Breast epithelium (tissue), 4 donors: ENCODE data around the gene CHTF18. TPM values are rescaled to one million over a fixed set of nuclear protein-coding genes. Genes with fewer than 3 reads are reported as not detected.

ENCODE experiments used
- DNase-seq, 2 donors: peaks; one replicate each; pipeline ENCODE4 v3.0.0-alpha.2; 2019; ENCODE audit warnings: low spot score in 2 of 2
- H3K27ac ChIP-seq, 2 donors: fragments of 200-600 bp; sonication (generic) in 1 of 2; one replicate each; pipeline ENCODE4 v1.5.1; 2016 to 2019; ENCODE audit warnings: mild to moderate bottlenecking in 1 of 2
- H3K27me3 ChIP-seq, 2 donors: fragments of 200-600 bp; sonication (generic) in 1 of 2; one replicate each; pipeline versions ENCODE4 v1.5.1 to v1.6.0; 2017 to 2019; ENCODE audit warnings: control low read depth in 1 of 2, mild to moderate bottlenecking in 1 of 2
- H3K36me3 ChIP-seq: fragments of 200-600 bp; one replicate; pipeline ENCODE4 v1.5.1; 2019
- H3K4me1 ChIP-seq, 2 donors: fragments of 200-600 bp; sonication (generic); one replicate each; pipeline ENCODE4 v1.5.1; 2016 to 2019; ENCODE audit warnings: control low read depth in 1 of 2
- H3K4me3 ChIP-seq, 3 donors: fragments of 200-600 bp; sonication (generic); 1 replicate in 2 of 3; 2 replicates in 1 of 3; pipeline ENCODE4 v1.5.1; 2016 to 2019; ENCODE audit warnings: mild to moderate bottlenecking in 3 of 3, moderate library complexity in 2 of 3
- H3K9me3 ChIP-seq, 2 donors: fragments of 200-600 bp; sonication (generic) in 1 of 2; one replicate each; pipeline ENCODE4 v1.5.1; 2016 to 2019; ENCODE audit warnings: control low read depth in 1 of 2
- CTCF ChIP-seq, 3 donors: fragments of 450-650 bp; IDR thresholded peaks; one replicate each; pipeline ENCODE4 v1.5.1; 2016 to 2017; ENCODE audit warnings: antibody characterized with exemption in 3 of 3, mild to moderate bottlenecking in 3 of 3, moderate library complexity in 3 of 3
- POLR2A ChIP-seq: fragments of 450-650 bp; IDR thresholded peaks from one replicate; pipeline ENCODE4 v1.6.1; 2016; ENCODE audit warnings: antibody characterized with exemption, mild to moderate bottlenecking, moderate library complexity
- POLR2AphosphoS5 ChIP-seq, 3 donors: sonication (generic); formaldehyde crosslinking; IDR thresholded peaks; one replicate each; pipeline ENCODE4 v1.6.1; 2017; ENCODE audit warnings: antibody characterized with exemption in 3 of 3
- intact Hi-C: fragments of 100-400 bp; cut with DNase I; formaldehyde crosslinking; loops from one replicate; pipeline ENCODE4 v1.15.1; 2023; ENCODE audit warnings: low total_unique reads
- total RNA-seq, 3 donors: library from RNA; depleted of rRNA; stranded (reverse); fragments of >200 nt; gene quantifications; one replicate each; pipeline ENCODE4 v1.1.0, GENCODE V29; 2016

The CHTF18 gene
- total RNA-seq, 3 donors from 2014 or later = 12.6 to 15.5 (median 13.1) TPM

GRCh38 chr16:761625-762513, 26.6 kb upstream of the CHTF18 start:
- Histone ChIP-seq H3K4me3 (no peak overlapping the region), H3K9me3 (no peaks in the 10 kb centered on the region), H3K27me3 (peaks cover 0 to 38% of the 10 kb centered on the region in 2 donors), H3K27ac (no peak overlapping the region), H3K36me3 (no peaks in the 10 kb centered on the region), H3K4me1 (no peaks in the 10 kb centered on the region)
- intact Hi-C loops = no loop called here
- DNase-seq = no peak
- TF ChIP-seq POLR2AphosphoS5 (IDR thresholded peaks at IDR 0.05) (no peak), CTCF (IDR thresholded peaks at IDR 0.05) (no peak), POLR2A (no peak)

GRCh38 chr16:762595-763268, 25.7 kb upstream of the CHTF18 start:
- Histone ChIP-seq H3K27me3 (peaks cover 0 to 38% of the 10 kb centered on the region in 2 donors), H3K9me3 (no peaks in the 10 kb centered on the region), H3K36me3 (no peaks in the 10 kb centered on the region), H3K27ac (no peak overlapping the region), H3K4me1 (no peaks in the 10 kb centered on the region), H3K4me3 (no peak overlapping the region)
- intact Hi-C loops = no loop called here
- DNase-seq = no peak
- no peak for TF ChIP-seq POLR2AphosphoS5 (IDR thresholded peaks at IDR 0.05)
- no peak for TF ChIP-seq CTCF (IDR thresholded peaks at IDR 0.05)
- no peak for TF ChIP-seq POLR2A

- intact Hi-C loops = no loop called here
- TF ChIP-seq POLR2AphosphoS5 (IDR thresholded peaks at IDR 0.05) (no peak), POLR2A (no peak), CTCF (IDR thresholded peaks at IDR 0.05) (no peak)
- Histone ChIP-seq H3K27ac (no peak overlapping the region), H3K9me3 (no peaks in the 10 kb centered on the region), H3K36me3 (no peaks in the 10 kb centered on the region), H3K27me3 (peaks cover 0 to 45% of the 10 kb centered on the region in 2 donors), H3K4me3 (no peak overlapping the region), H3K4me1 (no peaks in the 10 kb centered on the region)
- no peak for DNase-seq
Observed at GRCh38 chr16:763369-764183, 24.8 kb upstream of the CHTF18 start.

- no peak for DNase-seq
- H3K4me1 ChIP-seq = no peaks in the 10 kb centered on the region
Observed at GRCh38 chr16:764184-764750, 24.2 kb upstream of the CHTF18 start.

More at GRCh38 chr16:764184-764750, 24.2 kb upstream of the CHTF18 start:
- intact Hi-C loops = no loop called here
- Histone ChIP-seq H3K4me3 (no peak overlapping the region), H3K27me3 (peaks cover 0 to 52% of the 10 kb centered on the region in 2 donors), H3K9me3 (no peaks in the 10 kb centered on the region), H3K36me3 (no peaks in the 10 kb centered on the region), H3K27ac (no peak overlapping the region)
- TF ChIP-seq CTCF (IDR thresholded peaks at IDR 0.05) (no peak), POLR2AphosphoS5 (IDR thresholded peaks at IDR 0.05) (no peak), POLR2A (no peak)
